Stimulated activated CD8-positive, alpha-beta memory T cell treated with anti-CD3 and anti-CD28 coated beads, Interleukin-2, amount 100 ng/mL, for 48 hours (primary cell): ENCODE measurements around the gene ZNF212.
A peak's percentile ranks its signal among the peaks of the same experiment; 100 is the strongest.
"Not testable (repeated sequence)": the region's sequence is repeated elsewhere in the genome, so short reads cannot be mapped to it uniquely, and the experiment has no call there.

ENCODE experiments used
- DNase-seq, 2 donors: peaks; one replicate each; pipeline ENCODE4 v3.0.0-alpha.2; 2020; ENCODE audit warnings: low read depth in 2 of 2

The ZNF212 gene

GRCh38 chr7:149218469-149219420 is 20.7 kb upstream of the ZNF212 start:
- DNase-seq, result no peak

- no peak for DNase-seq
These were observed 18.9 kb upstream of the ZNF212 start for GRCh38 chr7:149220534-149220933.

- no peak for DNase-seq
These were observed 16.3 kb upstream of the ZNF212 start for GRCh38 chr7:149223176-149223575.

GRCh38 chr7:149223761-149224160 is 15.7 kb upstream of the ZNF212 start:
- DNase-seq, result no peak

DNA sequence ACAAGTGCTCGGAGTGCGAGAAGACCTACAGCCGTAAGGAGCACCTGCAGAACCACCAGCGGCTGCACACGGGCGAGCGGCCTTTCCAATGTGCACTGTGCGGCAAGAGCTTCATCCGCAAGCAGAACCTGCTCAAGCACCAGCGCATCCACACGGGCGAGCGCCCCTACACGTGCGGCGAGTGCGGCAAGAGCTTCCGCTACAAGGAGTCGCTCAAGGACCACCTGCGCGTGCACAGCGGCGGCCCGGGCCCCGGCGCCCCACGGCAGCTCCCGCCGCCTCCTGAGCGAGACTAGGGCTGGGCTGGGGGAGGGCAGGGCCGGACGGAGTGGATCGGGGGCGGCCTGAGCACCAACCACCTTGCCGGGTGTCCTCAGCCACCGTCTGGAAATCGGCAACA is 15.1 kb upstream of the ZNF212 start:
- DNase-seq, result no peak

GRCh38 chr7:149225106-149225505 is 14.3 kb upstream of the ZNF212 start:
- DNase-seq, result no peak

DNA sequence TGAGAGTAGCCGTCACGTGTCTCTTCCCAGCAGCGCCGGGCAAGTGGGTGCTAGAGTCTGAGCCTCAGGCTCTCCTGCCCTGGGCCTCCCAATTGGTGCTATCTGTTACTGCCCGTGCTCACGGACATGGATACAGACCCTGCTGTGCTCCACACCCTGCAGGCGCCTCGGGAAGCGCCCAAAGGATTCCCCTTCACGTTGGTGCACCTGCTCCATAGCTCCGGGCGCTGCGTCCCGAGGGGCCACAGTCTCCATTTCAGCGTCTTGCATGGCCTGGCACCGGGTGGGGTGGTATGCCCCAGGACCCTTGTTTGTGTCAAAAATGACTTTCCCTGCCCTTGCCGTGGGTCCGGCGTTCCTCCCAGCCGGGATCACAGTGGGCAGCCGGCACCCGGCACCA is 13.8 kb upstream of the ZNF212 start:
- no peak for DNase-seq

DNA sequence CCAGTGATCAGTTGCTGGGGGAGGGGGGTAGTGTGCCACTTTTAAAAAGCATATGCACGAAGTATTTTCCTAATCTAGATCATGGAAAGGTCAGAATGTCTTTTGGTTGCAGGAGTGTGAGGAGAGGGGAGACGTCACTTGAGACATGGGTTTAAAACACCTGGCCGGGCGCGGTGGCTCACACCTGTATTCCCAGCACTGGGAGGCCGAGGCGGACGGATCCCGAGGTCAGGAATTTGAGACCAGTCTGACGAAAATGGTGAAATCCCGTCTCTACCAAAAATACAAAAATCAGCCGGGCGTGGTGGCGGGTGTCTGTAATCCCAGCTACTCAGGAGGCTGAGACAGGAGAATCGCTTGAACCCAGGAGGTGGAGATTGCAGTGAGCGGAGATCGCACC is 13.1 kb upstream of the ZNF212 start:
- DNase-seq, result not testable (repeated sequence)

DNA sequence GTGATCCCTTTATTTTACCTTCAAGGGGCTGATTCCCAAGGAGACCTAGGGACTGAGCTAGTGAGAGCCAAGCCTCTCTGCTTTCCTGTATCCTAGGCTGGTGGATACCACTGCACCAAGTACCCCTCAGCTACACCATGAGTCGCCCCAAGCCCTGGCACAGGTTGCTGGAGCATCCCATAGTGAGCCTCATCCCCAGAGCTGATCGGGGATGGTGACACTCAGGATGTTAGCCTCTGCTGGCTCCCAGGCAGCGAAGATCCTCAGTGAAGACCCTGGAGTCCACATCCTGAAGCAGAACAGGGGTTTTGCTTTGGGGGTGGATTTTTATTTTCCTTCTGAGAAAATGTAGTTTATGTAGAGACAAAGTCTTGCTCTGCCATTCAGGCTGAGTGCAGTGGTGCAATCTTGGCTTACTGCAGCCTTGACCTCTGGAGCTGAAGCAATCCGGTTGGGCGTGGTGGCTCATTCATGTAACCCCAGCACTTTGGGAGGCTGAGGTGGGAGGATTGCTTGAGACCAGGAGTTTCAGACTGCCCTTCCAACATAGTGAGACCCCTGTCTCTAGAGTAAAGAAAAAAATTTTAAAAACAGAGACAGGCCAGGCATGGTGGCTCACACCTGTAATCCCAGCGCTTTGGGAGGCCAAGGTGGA is 12.5 kb upstream of the ZNF212 start:
- no peak for DNase-seq

GRCh38 chr7:149228831-149229471 is 10.5 kb upstream of the ZNF212 start:
- DNase-seq, result no peak

- DNase-seq, result no peak
These were observed 9.9 kb upstream of the ZNF212 start for GRCh38 chr7:149229526-149229925.

GRCh38 chr7:149232362-149232761 is 7.1 kb upstream of the ZNF212 start:
- no peak for DNase-seq

GRCh38 chr7:149233655-149234204 is 5.7 kb upstream of the ZNF212 start:
- DNase-seq, result not testable (repeated sequence)

- DNase-seq, result no peak
These were observed 1.9 kb upstream of the ZNF212 start for GRCh38 chr7:149237502-149237901.

DNA sequence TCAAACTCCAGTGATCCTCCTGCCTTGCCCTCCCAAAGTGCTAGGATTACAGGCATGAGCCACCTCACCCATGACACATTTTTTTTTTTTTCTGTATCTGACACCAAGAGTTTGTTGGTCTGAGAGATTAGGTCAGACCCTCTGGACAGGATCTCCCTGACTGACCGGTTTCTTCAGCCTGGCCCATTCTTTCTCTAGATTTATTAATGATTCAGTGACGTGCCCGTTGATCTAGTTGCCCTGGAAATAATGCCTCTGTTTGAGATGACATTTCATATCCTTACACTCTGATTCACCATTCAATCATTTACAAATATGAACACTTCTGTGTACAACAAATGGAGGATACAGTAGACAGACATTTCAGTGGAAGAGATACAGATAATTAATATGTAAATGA is 1.4 kb upstream of the ZNF212 start:
- DNase-seq, result no peak

DNA sequence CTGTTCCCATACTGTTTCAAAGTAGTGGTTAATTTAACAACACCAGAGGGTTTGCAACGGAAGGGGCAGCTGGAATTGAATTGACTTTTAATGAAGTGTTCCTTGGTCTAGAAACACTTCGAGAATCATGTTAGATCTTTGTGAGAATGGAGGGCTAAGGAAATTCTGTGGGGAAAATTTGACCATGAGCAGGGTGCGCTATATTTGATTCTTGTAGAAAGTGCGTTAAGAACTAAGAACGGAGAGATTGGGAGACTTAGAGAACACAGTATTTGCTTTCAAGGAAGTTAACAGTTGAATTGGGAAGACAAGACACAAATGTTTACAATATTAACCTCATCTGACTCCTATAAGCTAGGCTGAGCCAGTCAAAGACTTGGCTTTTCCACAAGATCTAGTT is 1.2 kb downstream of the ZNF212 start:
- DNase-seq, result no peak

DNA sequence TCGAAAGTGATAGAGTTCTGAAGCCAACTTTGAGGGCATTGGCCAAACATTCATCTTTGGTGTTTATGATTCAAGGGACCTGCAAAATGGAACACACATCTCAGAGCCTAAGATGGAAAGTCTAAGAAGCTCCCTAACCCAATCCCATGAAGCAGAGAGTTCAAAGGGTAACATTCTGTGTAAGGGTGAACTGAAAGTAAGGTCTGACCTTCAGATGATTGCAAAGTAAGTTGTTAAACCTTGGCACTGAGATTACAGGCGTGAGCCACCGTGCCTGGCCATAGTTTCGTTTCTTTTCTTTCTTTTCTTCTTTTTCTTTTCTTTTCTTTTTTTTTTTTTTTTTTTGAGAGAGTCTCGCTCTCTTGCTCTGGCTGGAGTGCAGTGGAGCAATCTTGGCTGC is 2.2 kb downstream of the ZNF212 start:
- DNase-seq, result no peak

DNA sequence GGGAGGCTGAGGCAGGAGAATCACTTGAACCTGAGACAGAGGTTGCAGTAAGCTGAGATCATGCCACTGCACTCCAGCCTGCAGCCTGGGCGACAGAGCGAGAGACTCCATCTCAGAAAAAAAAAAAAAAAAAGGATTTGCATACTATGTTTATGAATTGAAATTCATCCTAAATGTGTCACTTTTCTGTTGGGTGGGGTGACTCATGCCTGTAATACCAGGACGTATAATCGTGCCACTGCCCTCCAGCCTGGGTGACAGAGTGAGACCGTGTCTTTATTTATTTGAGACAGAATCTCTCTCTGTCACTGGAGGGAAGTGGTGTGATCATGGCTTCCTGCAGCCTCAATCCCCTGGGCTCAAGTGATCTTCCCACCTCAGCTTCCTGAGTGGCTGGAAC is 5.8 kb downstream of the ZNF212 start:
- peak; percentile 11 to 48 for DNase-seq

GRCh38 chr7:149245744-149246143 is 6.3 kb downstream of the ZNF212 start:
- DNase-seq, result no peak

DNA sequence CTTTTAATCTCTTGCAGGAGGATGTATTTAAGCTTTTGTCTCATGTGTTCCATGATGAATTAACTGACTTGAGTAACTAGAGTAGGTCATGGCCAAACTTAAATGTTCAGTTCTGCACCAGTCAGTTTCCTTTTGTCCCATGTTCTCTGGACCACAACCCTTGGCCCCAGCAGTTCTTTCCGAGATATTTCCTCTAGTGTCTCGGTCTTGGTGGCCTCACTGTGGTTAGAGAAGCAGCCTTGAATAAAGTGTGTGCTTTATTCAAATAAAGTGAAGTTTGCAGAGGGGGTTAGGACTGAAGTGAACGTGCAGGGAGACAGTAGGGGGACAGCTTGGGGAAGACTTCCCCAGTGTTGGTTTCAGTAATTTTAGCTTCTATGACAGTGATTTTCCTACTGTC is 9.3 kb downstream of the ZNF212 start:
- DNase-seq, result peak in 1 of 2 donors; percentile 13

GRCh38 chr7:149250151-149250550 is 10.7 kb downstream of the ZNF212 start:
- DNase-seq, result not testable (repeated sequence)

GRCh38 chr7:149251518-149251917 is 12.1 kb downstream of the ZNF212 start:
- not testable (repeated sequence) for DNase-seq
